HG03097 (cell line): ENCODE measurements around the gene SLC5A9.
"Not testable (repeated sequence)": the region's sequence is repeated elsewhere in the genome, so short reads cannot be mapped to it uniquely, and the experiment has no call there.

Experiments
- ATAC-seq: cut with Tn5 transposase; IDR thresholded peaks from one replicate; pipeline ENCODE4 v1.9.1; 2021; ENCODE audit not compliant: unreplicated experiment, low FRiP score

Gene SLC5A9

GRCh38 chr1:48235652-48236051 lies 13.1 kb downstream of the SLC5A9 start:
- ATAC-seq = no peak

GRCh38 chr1:48236716-48237470 lies 14.4 kb downstream of the SLC5A9 start:
- ATAC-seq = no peak

- ATAC-seq = no peak
Measured at GRCh38 chr1:48242141-48242736, 19.7 kb downstream of the SLC5A9 start.

- no peak for ATAC-seq
Measured at GRCh38 chr1:48245106-48245505, 22.6 kb downstream of the SLC5A9 start.

- ATAC-seq = no peak
Measured at GRCh38 chr1:48246727-48247126, 24.2 kb downstream of the SLC5A9 start.

GRCh38 chr1:48248356-48248755 lies 25.8 kb downstream of the SLC5A9 start:
- no peak for ATAC-seq

- ATAC-seq = no peak
Measured at GRCh38 chr1:48249868-48250267, 27.4 kb downstream of the SLC5A9 start.

- no peak for ATAC-seq
Measured at GRCh38 chr1:48250572-48250971, 28.1 kb downstream of the SLC5A9 start.

GRCh38 chr1:48251323-48251722 lies 28.8 kb downstream of the SLC5A9 start:
- no peak for ATAC-seq

- ATAC-seq = no peak
Measured at GRCh38 chr1:48251821-48252220, 29.3 kb downstream of the SLC5A9 start.

GRCh38 chr1:48254254-48254653 lies 31.7 kb downstream of the SLC5A9 start:
- ATAC-seq = no peak

GRCh38 chr1:48258106-48258505 lies 35.6 kb downstream of the SLC5A9 start:
- ATAC-seq = no peak

GRCh38 chr1:48261881-48262400 lies 39.4 kb downstream of the SLC5A9 start:
- no peak for ATAC-seq

GRCh38 chr1:48263041-48263440 lies 40.5 kb downstream of the SLC5A9 start:
- ATAC-seq = no peak

GRCh38 chr1:48266576-48266975 lies 44.1 kb downstream of the SLC5A9 start:
- ATAC-seq = no peak

- ATAC-seq = not testable (repeated sequence)
Measured at GRCh38 chr1:48277437-48277836, 54.9 kb downstream of the SLC5A9 start.

- ATAC-seq = not testable (repeated sequence)
Measured at GRCh38 chr1:48282329-48282728, 59.8 kb downstream of the SLC5A9 start.

- ATAC-seq = not testable (repeated sequence)
Measured at GRCh38 chr1:48284696-48285420, 62.3 kb downstream of the SLC5A9 start.

GRCh38 chr1:48285525-48285924 lies 63.0 kb downstream of the SLC5A9 start:
- no peak for ATAC-seq

GRCh38 chr1:48291421-48291820 lies 68.9 kb downstream of the SLC5A9 start:
- ATAC-seq = no peak

GRCh38 chr1:48292706-48293105 lies 70.2 kb downstream of the SLC5A9 start:
- ATAC-seq = no peak
